Measurements from ENCODE around the gene NRG3. TPM values are rescaled to one million over a fixed set of nuclear protein-coding genes. Genes with fewer than 3 reads are reported as not detected.

Gene NRG3
- not detected in 2 replicates for total RNA-seq (2014; rRNA removed; shearing (Covaris generic))

GRCh38 chr10:81874875-81875466 is at the start of gene NRG3:
NRG3 (plus strand) TSS chr10:81875194.
- no peak for DNase-seq
- no peaks in the 10 kb centered on the region for H3K27me3 ChIP-seq
- H3K9me3 ChIP-seq (replicated peaks): no peaks in the 10 kb centered on the region
- H3K36me3 ChIP-seq: no peaks in the 10 kb centered on the region
- H3K4me1 ChIP-seq: no peaks in the 10 kb centered on the region
- no peak within 1 kb of the TSS for H3K27ac ChIP-seq
- no peak within 1 kb of the TSS for H3K4me3 ChIP-seq

GRCh38 chr10:81828251-81828650 is 46.7 kb upstream of the NRG3 start:
- no peaks in the 10 kb centered on the region for H3K4me1 ChIP-seq
- H3K36me3 ChIP-seq: no peaks in the 10 kb centered on the region
- no peaks in the 10 kb centered on the region for H3K9me3 ChIP-seq (replicated peaks)
- no peaks in the 10 kb centered on the region for H3K27me3 ChIP-seq
- no peak overlapping the region for H3K4me3 ChIP-seq
- H3K27ac ChIP-seq: no peak overlapping the region
- no peak for DNase-seq

GRCh38 chr10:81831060-81831459 is 43.9 kb upstream of the NRG3 start:
- no peaks in the 10 kb centered on the region for H3K4me1 ChIP-seq
- DNase-seq: no peak
- H3K36me3 ChIP-seq: no peaks in the 10 kb centered on the region
- H3K27ac ChIP-seq: no peak overlapping the region
- no peaks in the 10 kb centered on the region for H3K27me3 ChIP-seq
- H3K9me3 ChIP-seq (replicated peaks): no peaks in the 10 kb centered on the region
- H3K4me3 ChIP-seq: no peak overlapping the region

- H3K4me1 ChIP-seq: no peaks in the 10 kb centered on the region
- no peaks in the 10 kb centered on the region for H3K27me3 ChIP-seq
- H3K27ac ChIP-seq: no peak overlapping the region
- peak in 1 of 2 experiments; percentile 1 for DNase-seq
- no peak overlapping the region for H3K4me3 ChIP-seq
- no peaks in the 10 kb centered on the region for H3K9me3 ChIP-seq (replicated peaks)
- H3K36me3 ChIP-seq: no peaks in the 10 kb centered on the region
These were observed 36.0 kb upstream of the NRG3 start for GRCh38 chr10:81838950-81839349.

- DNase-seq: peak in 1 of 2 experiments; percentile 0
- Histone ChIP-seq H3K4me3 (no peak overlapping the region), H3K9me3 (replicated peaks) (no peaks in the 10 kb centered on the region)
These were observed 32.0 kb upstream of the NRG3 start for GRCh38 chr10:81843042-81843441.

GRCh38 chr10:81847675-81848074 is 27.3 kb upstream of the NRG3 start:
- no peaks in the 10 kb centered on the region for H3K9me3 ChIP-seq (replicated peaks)
- DNase-seq: no peak
- no peaks in the 10 kb centered on the region for H3K36me3 ChIP-seq
- no peak overlapping the region for H3K4me3 ChIP-seq
- H3K27ac ChIP-seq: no peak overlapping the region
- no peaks in the 10 kb centered on the region for H3K27me3 ChIP-seq
- no peaks in the 10 kb centered on the region for H3K4me1 ChIP-seq

More at GRCh38 chr10:81843042-81843441, 32.0 kb upstream of the NRG3 start:
- Histone ChIP-seq H3K36me3 (no peaks in the 10 kb centered on the region), H3K4me1 (no peaks in the 10 kb centered on the region), H3K27ac (no peak overlapping the region), H3K27me3 (no peaks in the 10 kb centered on the region)

- no peaks in the 10 kb centered on the region for H3K4me1 ChIP-seq
- H3K9me3 ChIP-seq (replicated peaks): no peaks in the 10 kb centered on the region
- no peaks in the 10 kb centered on the region for H3K36me3 ChIP-seq
- H3K4me3 ChIP-seq: no peak overlapping the region
- no peak for DNase-seq
- H3K27ac ChIP-seq: no peak overlapping the region
- no peaks in the 10 kb centered on the region for H3K27me3 ChIP-seq
These were observed 26.5 kb upstream of the NRG3 start for GRCh38 chr10:81848514-81848913.

GRCh38 chr10:81848931-81849330 is 26.1 kb upstream of the NRG3 start:
- no peak for DNase-seq

GRCh38 chr10:81862596-81862995 is 12.4 kb upstream of the NRG3 start:
- H3K4me3 ChIP-seq: no peak overlapping the region

More at GRCh38 chr10:81848931-81849330, 26.1 kb upstream of the NRG3 start:
- Histone ChIP-seq H3K9me3 (replicated peaks) (no peaks in the 10 kb centered on the region), H3K4me3 (no peak overlapping the region), H3K36me3 (no peaks in the 10 kb centered on the region), H3K4me1 (no peaks in the 10 kb centered on the region), H3K27ac (no peak overlapping the region), H3K27me3 (no peaks in the 10 kb centered on the region)

GRCh38 chr10:81863771-81864170 is 11.2 kb upstream of the NRG3 start:
- Histone ChIP-seq H3K4me1 (no peaks in the 10 kb centered on the region), H3K27ac (no peak overlapping the region), H3K27me3 (no peaks in the 10 kb centered on the region), H3K36me3 (no peaks in the 10 kb centered on the region), H3K4me3 (no peak overlapping the region), H3K9me3 (replicated peaks) (no peaks in the 10 kb centered on the region)
- DNase-seq: no peak

More at GRCh38 chr10:81862596-81862995, 12.4 kb upstream of the NRG3 start:
- Histone ChIP-seq H3K27ac (no peak overlapping the region), H3K9me3 (replicated peaks) (no peaks in the 10 kb centered on the region), H3K27me3 (no peaks in the 10 kb centered on the region), H3K36me3 (no peaks in the 10 kb centered on the region), H3K4me1 (no peaks in the 10 kb centered on the region)
- DNase-seq: no peak

GRCh38 chr10:81865581-81865980 is 9.4 kb upstream of the NRG3 start:
- Histone ChIP-seq H3K27ac (no peak overlapping the region), H3K36me3 (no peaks in the 10 kb centered on the region), H3K9me3 (replicated peaks) (no peaks in the 10 kb centered on the region), H3K4me3 (no peak overlapping the region), H3K27me3 (no peaks in the 10 kb centered on the region), H3K4me1 (no peaks in the 10 kb centered on the region)
- DNase-seq: no peak

- H3K27me3 ChIP-seq: no peaks in the 10 kb centered on the region
- no peaks in the 10 kb centered on the region for H3K36me3 ChIP-seq
- DNase-seq: no peak
- no peaks in the 10 kb centered on the region for H3K9me3 ChIP-seq (replicated peaks)
- H3K4me1 ChIP-seq: no peaks in the 10 kb centered on the region
- no peak overlapping the region for H3K27ac ChIP-seq
- no peak overlapping the region for H3K4me3 ChIP-seq
These were observed 8.2 kb upstream of the NRG3 start for GRCh38 chr10:81866753-81867152.

- Histone ChIP-seq H3K4me1 (no peaks in the 10 kb centered on the region), H3K27me3 (no peaks in the 10 kb centered on the region), H3K36me3 (no peaks in the 10 kb centered on the region), H3K9me3 (replicated peaks) (no peaks in the 10 kb centered on the region), H3K4me3 (no peak overlapping the region), H3K27ac (no peak overlapping the region)
- no peak for DNase-seq
These were observed 4.5 kb upstream of the NRG3 start for GRCh38 chr10:81870472-81870871.

GRCh38 chr10:81871558-81871957 is 3.4 kb upstream of the NRG3 start:
- Histone ChIP-seq H3K36me3 (no peaks in the 10 kb centered on the region), H3K9me3 (replicated peaks) (no peaks in the 10 kb centered on the region), H3K4me3 (no peak overlapping the region), H3K27ac (no peak overlapping the region), H3K27me3 (no peaks in the 10 kb centered on the region), H3K4me1 (no peaks in the 10 kb centered on the region)
- peak in 1 of 2 experiments; percentile 12 for DNase-seq

- Histone ChIP-seq H3K27me3 (no peaks in the 10 kb centered on the region), H3K9me3 (replicated peaks) (no peaks in the 10 kb centered on the region), H3K27ac (no peak overlapping the region), H3K36me3 (no peaks in the 10 kb centered on the region), H3K4me3 (no peak overlapping the region), H3K4me1 (no peaks in the 10 kb centered on the region)
- DNase-seq: no peak
These were observed 2.7 kb upstream of the NRG3 start for GRCh38 chr10:81872206-81872862.
